GM06990 (cell line): ENCODE measurements around the gene TNFRSF4.

Source experiments
- DNase-seq: peaks from one replicate; pipeline ENCODE4 v3.0.0-alpha.2; 2011; ENCODE audit not compliant: insufficient read length; ENCODE audit errors: extremely low read depth
- H3K27me3 ChIP-seq: replicated peaks from 2 replicates; pipeline ENCODE4 v1.6.0; 2011; ENCODE audit warnings: low read length; ENCODE audit not compliant: control insufficient read depth, insufficient read depth
- H3K36me3 ChIP-seq: 2 replicates; pipeline ENCODE4 v1.5.1; 2011; ENCODE audit warnings: low read length; ENCODE audit not compliant: control insufficient read depth, insufficient read depth
- H3K4me3 ChIP-seq: replicated peaks from 2 replicates; pipeline ENCODE4 v1.5.1; 2011; ENCODE audit warnings: low read depth, mild to moderate bottlenecking, control low read depth, low read length
- TF ChIP-seq, protein P1 (sequence below): IDR thresholded peaks from 2 replicates; pipeline ENCODE4 v1.5.1; 2011; ENCODE audit warnings: low read length, control low read depth, mild to moderate bottlenecking, inconsistent platforms; ENCODE audit not compliant: insufficient read depth, poor library complexity, severe bottlenecking

TNFRSF4 gene

DNA sequence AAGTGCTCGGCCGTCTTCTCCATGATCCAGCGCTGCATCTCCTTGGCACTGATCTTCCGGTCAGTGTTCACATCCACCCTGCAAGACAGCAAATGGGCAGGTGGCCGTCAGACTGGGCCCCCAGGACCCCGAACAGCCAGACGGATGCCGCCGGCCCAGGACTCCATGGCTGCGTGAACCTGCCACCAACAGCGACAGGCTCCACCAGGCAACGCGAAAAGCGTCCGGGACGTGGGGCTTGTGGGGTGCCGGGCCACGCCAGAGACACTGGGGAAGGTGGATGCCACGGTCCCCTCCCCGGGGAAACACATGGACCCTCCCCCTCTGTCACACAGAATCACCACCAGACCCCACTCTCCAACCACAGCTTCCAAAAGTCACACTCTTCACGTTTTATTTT, 9.9 kb upstream of the TNFRSF4 start:
- TF ChIP-seq, protein P1, sequence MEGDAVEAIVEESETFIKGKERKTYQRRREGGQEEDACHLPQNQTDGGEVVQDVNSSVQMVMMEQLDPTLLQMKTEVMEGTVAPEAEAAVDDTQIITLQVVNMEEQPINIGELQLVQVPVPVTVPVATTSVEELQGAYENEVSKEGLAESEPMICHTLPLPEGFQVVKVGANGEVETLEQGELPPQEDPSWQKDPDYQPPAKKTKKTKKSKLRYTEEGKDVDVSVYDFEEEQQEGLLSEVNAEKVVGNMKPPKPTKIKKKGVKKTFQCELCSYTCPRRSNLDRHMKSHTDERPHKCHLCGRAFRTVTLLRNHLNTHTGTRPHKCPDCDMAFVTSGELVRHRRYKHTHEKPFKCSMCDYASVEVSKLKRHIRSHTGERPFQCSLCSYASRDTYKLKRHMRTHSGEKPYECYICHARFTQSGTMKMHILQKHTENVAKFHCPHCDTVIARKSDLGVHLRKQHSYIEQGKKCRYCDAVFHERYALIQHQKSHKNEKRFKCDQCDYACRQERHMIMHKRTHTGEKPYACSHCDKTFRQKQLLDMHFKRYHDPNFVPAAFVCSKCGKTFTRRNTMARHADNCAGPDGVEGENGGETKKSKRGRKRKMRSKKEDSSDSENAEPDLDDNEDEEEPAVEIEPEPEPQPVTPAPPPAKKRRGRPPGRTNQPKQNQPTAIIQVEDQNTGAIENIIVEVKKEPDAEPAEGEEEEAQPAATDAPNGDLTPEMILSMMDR = no peak
- no peak for DNase-seq
- no peak overlapping the region for H3K4me3 ChIP-seq
- no peaks in the 10 kb centered on the region for H3K27me3 ChIP-seq
- H3K36me3 ChIP-seq = peaks cover 48% of the 10 kb centered on the region

DNA sequence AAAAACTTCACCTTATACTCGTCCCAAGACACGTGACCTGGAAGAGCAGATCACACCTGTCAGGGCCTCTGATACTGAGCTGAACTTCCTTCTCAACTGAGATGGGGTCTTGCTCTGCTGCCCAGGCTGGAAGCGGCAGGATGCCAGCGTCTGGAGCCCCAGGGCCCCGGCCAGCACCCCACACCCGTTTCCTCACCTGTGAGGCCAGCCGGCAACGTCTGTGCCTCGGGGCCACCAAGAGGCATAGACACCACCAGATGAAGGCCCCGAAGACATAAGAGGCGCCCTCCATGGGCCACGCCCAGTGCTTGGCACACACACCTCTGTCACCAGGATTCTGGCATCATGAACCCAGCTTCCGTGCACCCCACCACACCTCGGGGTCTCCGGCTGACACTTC, 9.4 kb upstream of the TNFRSF4 start:
- H3K27me3 ChIP-seq = no peaks in the 10 kb centered on the region
- peaks cover 49% of the 10 kb centered on the region for H3K36me3 ChIP-seq
- TF ChIP-seq, protein P1 = no peak
- H3K4me3 ChIP-seq = no peak overlapping the region
- DNase-seq = no peak

DNA sequence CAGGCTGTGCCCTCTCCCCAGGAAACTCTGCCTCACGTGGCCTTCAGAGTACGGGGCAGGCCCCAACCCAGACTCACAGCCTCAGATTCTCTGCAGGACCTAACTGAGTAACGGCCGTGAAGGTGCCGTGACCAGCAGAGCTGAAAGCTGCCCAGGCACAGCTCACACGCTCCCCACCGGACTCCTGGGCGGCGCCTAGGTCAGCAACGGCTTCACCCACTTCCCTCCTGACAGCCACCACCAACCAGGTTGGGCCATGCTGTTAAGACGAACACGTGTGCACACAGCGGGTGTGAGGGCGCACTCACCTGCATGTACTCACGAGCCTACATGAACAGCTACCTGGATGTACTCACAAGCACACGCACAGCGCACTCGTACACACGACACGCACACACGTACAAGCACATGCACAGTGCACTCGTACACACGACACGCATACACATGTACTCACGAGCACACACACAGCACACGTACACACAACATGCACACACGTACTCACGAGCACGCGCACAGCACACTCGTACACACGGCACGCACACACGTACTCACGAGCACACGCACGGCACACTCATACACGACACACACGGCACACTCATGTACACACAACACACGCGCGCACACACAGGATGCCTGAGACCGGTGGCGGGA, 8.7 kb upstream of the TNFRSF4 start:
- Histone ChIP-seq H3K27me3 (no peaks in the 10 kb centered on the region), H3K36me3 (peaks cover 49% of the 10 kb centered on the region), H3K4me3 (no peak overlapping the region)
- TF ChIP-seq, protein P1 = no peak
- DNase-seq = no peak

DNA sequence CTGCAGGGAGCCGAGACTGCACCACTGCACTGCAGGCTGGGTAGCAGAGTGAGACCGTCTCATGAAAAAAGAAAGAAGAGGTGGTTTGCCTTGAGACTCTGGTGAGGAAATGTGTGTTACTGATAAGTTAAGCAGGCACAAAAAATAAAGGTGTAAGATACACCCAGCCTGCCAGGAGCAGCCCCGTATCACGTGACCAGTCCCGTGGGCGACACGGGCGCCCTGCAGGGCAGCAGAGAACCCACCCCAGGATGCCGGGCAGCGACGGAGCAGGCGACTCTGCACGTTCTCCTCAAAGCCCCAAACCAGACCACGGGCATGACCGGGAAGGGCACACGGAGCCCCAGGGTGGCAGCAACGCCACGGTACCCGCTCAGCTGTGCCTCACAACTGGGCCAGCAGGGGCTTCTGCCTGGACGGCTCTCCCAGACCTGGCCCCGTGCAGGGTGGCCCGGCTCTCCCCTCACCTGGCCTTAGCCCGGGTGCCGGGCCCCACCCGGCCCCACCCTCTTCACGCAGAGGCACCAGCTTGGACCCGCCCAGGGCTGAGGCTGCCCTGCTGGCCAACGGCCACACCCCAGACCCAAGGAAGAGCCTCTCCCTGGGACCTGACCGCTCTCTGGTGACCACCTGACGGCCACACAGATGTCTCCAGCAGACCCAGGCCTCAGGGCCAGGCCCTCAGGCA, 8.1 kb upstream of the TNFRSF4 start:
- TF ChIP-seq, protein P1 = no peak
- DNase-seq = no peak
- Histone ChIP-seq H3K36me3 (peaks cover 48% of the 10 kb centered on the region), H3K27me3 (no peaks in the 10 kb centered on the region), H3K4me3 (no peak overlapping the region)

DNA sequence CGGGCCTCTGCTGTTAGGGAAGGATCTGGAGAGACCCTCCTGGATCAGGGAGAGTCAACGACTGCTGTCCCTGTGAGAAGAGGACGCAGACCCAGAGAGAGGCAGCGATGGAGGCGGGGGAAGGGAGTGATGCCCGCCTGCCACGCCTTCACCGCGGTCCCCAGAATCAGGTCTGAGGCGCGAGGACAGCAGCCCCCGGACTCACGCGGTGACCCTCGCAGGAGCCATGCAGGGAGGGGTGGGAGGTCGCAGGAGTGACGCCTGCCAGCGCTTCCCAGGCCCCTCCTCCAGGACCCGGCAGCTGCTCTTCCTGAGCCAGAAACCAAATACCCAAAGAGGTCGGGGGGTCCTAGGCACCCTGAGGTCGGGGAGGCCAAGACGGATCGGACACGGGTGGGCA, 6.2 kb upstream of the TNFRSF4 start:
- no peak for DNase-seq
- Histone ChIP-seq H3K27me3 (no peaks in the 10 kb centered on the region), H3K4me3 (no peak overlapping the region), H3K36me3 (peaks cover 45% of the 10 kb centered on the region)
- TF ChIP-seq, protein P1 = no peak

DNA sequence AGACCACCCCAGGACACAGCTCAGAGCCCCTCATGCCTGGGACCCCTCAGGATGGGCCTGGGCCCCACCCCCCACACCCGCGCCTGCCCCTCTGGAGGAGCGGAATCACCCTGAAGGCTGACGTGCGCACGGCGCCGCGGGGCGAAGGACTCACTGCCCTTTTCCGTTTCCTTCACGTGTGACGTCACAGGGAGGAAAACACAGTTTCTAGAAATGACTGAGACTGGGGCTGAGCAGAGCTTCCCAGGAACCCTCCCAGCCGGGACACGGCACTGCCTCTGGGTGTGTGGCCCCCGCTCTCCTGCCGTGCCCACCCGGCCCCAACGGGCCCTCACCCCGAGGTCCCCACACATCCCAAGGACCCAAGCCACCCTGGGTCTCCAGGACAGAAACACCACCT, 5.4 kb upstream of the TNFRSF4 start:
- TF ChIP-seq, protein P1 = no peak
- H3K36me3 ChIP-seq = peaks cover 41% of the 10 kb centered on the region
- H3K27me3 ChIP-seq = no peaks in the 10 kb centered on the region
- H3K4me3 ChIP-seq = no peak overlapping the region
- DNase-seq = no peak
